Choroid plexus epithelial cell (primary cell): Measurements from ENCODE around the gene ECHDC1.
"Not testable (repeated sequence)": the region's sequence is repeated elsewhere in the genome, so short reads cannot be mapped to it uniquely, and the experiment has no call there.

ENCODE experiments used
- DNase-seq: peaks from one replicate; pipeline ENCODE4 v3.0.0-alpha.2; 2010; ENCODE audit warnings: low read depth
- H3K4me3 ChIP-seq: 2 replicates; pipeline ENCODE4 v1.5.1; 2011; ENCODE audit warnings: low read depth, mild to moderate bottlenecking, control low read depth, low read length, moderate library complexity
- TF ChIP-seq, protein P1 (sequence below): conservative IDR thresholded peaks from 2 replicates; pipeline ENCODE4 v1.5.1; 2011; ENCODE audit warnings: low read depth, mild to moderate bottlenecking, control low read depth, inconsistent platforms, low read length, moderate library complexity

Gene ECHDC1, protein sequence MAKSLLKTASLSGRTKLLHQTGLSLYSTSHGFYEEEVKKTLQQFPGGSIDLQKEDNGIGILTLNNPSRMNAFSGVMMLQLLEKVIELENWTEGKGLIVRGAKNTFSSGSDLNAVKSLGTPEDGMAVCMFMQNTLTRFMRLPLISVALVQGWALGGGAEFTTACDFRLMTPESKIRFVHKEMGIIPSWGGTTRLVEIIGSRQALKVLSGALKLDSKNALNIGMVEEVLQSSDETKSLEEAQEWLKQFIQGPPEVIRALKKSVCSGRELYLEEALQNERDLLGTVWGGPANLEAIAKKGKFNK

DNA sequence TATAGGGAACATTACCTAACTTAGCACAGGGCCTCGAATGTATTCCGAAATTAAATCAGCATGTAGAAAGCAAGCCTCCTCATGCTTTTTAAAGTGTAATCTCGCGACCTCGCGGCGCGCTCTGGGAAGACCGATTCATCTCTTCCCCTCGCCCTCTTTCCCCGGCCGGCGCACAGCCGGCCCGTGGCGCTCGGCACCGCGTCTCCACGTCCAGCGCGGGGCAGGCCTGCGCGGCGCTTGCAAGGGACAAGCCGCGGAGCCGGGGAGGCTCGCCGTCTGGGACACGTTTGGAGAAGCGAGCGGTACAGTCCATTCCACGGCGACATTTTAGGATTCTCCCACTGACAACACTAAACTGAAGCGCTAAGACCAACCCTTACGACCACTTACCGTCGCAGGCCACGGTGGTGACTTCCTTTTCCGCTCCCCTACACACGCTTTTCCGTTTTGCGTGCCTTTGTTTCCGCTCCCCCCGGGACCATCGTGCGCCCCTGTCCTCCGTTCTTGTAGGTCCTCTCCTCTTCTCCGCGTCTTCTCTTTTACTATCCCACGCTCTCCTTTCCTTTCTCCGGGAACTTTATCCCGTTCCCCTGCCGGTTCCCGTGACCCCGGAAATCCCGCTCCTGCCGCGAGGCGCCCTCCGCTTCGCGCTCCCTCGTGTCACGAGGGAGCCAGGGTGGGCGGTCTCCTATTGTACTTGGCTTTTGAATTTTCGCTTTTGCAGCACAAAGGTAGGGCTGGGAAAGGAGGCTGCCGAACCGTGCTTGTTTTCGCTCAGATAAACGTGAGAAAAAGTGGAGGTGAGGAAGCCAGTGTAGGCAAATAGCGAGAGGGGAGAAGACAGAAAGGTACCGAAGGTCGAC, at the start of gene ECHDC1:
Gene ECHDC1 (minus strand): TSS at position 664 of the 863 bp plus-strand sequence. CDS start 12,581 bp downstream, outside the sequence.
- TF ChIP-seq, protein P1, sequence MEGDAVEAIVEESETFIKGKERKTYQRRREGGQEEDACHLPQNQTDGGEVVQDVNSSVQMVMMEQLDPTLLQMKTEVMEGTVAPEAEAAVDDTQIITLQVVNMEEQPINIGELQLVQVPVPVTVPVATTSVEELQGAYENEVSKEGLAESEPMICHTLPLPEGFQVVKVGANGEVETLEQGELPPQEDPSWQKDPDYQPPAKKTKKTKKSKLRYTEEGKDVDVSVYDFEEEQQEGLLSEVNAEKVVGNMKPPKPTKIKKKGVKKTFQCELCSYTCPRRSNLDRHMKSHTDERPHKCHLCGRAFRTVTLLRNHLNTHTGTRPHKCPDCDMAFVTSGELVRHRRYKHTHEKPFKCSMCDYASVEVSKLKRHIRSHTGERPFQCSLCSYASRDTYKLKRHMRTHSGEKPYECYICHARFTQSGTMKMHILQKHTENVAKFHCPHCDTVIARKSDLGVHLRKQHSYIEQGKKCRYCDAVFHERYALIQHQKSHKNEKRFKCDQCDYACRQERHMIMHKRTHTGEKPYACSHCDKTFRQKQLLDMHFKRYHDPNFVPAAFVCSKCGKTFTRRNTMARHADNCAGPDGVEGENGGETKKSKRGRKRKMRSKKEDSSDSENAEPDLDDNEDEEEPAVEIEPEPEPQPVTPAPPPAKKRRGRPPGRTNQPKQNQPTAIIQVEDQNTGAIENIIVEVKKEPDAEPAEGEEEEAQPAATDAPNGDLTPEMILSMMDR: no peak
- peak; percentile 72 for DNase-seq
- H3K4me3 ChIP-seq: peak within 1 kb of the TSS; percentile 88

DNA sequence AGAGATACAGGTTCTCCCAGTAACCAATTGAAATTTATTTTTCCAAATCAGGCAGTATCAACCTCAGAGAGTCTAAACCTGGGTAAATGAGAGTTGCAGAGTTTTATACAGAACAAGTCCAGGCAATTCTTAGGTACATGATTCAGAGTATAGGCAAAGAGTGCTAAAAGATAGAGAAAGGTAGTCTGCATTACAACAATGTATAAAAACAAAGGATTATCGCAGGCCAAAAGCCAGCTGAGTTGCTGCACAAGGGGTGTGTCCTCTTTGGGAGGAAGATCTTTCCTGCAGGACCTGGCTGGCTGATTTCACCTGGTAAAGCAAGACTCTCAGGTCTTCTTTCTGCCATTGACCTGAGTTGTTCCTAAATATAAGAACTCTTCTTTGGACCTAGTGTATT, 48.9 kb upstream of the ECHDC1 start:
- H3K4me3 ChIP-seq: no peak overlapping the region
- no peak for DNase-seq
- TF ChIP-seq, protein P1: no peak

DNA sequence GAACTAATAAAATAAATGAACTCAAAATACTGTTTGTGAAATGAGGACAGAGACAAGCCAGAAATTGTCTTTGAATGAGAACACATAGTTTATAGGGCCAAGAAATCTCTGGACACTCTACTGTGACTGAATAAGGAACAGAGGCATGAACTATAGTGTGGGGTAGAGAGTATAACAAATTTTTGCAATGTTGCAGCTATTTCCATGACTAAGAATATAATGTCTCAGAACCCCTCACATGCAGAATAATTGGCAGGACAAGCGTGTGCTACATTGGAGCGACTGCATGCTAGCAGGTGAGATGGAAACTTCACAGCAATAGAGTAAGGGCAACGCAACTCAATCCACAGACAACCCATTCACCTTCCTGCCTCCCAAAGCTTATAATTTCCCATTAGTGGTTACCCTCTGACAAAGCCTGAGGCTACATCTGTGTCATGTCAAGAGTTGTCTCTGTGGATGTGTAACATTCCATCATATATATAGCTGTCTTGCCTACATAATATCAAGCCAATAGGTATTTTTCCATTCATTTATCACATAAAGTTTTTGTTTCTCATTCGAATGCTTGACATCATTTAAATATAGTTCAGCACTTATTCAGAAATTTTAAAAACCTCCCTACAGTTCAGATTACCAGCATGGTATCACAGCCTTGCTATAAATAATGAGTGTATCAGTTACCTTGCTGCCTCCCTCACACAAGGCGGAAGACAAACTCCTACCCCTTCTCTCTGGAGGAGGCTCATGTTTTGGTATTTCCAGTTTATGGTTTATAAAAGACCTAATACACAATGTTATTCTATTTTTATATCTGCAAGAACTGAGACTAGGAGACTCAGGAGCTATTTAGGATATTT, 47.9 kb upstream of the ECHDC1 start:
- no peak overlapping the region for H3K4me3 ChIP-seq
- TF ChIP-seq, protein P1: no peak
- DNase-seq: no peak

DNA sequence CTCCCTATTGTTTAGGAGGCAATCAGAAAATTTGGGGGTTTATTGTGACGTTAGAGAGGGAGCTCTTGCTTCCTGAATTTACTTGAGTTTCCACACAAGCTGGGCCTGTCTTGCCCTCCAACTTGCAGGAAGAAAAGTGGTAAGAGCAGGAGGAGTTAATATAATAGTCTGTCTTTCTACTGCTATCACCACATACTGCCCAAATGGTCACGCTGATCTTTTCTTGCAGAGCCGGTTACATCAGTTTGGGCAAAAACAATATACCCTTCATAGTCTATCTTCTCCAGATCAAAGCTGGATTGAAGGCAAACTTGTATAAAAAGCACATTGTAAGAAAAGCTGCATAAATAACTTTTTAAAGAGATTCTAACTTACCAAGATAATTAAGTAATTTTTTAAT, 46.3 kb upstream of the ECHDC1 start:
- DNase-seq: no peak
- TF ChIP-seq, protein P1: no peak
- H3K4me3 ChIP-seq: no peak overlapping the region

DNA sequence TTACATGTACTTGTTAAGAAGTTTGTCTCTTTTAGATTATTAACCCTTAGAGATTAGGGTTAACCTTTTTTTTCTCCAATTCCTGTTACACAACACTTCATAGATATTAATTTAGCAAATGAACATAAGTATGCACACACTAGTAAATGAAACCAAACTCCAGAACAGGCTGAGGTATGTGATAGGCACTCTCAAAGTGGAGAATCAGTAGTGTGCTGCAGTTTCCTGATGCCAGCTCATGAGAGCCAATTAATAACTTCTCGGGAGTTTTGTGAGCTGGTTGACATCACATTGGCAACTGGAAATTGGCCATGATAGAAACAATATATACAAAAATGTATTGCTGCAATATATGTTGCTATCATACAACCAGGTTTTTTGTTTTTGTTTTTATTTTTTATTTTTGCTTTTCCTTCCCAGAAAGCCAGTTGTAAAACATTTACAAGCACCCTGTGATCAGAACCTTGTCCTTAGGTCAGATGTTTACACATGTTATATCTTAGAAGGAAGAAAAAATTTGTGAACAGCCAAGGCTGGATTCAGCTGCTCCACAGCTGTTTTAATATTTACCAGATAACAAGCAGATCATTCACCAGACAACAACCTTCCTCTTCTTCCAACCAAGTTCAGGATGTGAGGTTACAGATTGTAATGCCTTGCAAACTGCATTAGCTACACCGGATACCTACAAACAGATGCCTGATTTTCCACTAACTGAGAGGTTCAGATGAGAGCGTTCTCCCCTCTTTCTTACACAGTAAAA, 42.4 kb upstream of the ECHDC1 start:
- TF ChIP-seq, protein P1: no peak
- H3K4me3 ChIP-seq: no peak overlapping the region
- DNase-seq: peak; percentile 9

DNA sequence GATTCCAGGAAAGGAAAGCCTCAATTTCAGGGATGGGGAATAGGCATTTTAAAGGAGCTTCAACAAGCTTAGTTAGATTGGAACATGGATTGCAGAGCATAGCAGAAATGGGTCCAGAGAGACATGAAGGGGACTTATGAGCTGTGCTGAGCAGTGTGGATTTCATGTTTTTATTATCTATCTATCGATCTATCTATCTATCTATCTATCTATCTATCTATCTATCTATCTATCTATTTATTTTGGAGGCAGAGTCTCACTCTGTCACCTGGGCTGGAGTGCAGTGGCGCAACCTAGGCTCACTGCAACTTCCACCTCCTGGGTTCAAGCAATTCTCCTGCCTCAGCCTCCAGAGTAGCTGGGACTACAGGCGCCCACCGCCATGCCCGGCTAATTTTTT, 41.4 kb upstream of the ECHDC1 start:
- not testable (repeated sequence) for DNase-seq, H3K4me3 ChIP-seq
